Neural progenitor cell (in vitro differentiated cells): ENCODE results near the gene SSR2. TPM values are rescaled to one million over a fixed set of nuclear protein-coding genes. Genes with fewer than 3 reads are reported as not detected.

Experiments
- DNase-seq: peaks from one replicate; pipeline ENCODE4 v3.0.0-alpha.2; 2016; ENCODE audit warnings: low spot score
- H2AFZ ChIP-seq: fragments of 200-600 bp; sonication (generic); replicated peaks from 2 replicates; pipeline ENCODE4 v1.6.1; 2016; ENCODE audit warnings: antibody characterized with exemption
- H3F3A ChIP-seq: fragments of 200-600 bp; sonication (generic); 2 replicates; pipeline ENCODE4 v1.6.1; 2016; ENCODE audit warnings: antibody characterized with exemption, low read depth
- H3K27ac ChIP-seq: fragments of 200-600 bp; sonication (generic); 2 replicates; pipeline ENCODE4 v1.5.1; 2016; ENCODE audit warnings: mild to moderate bottlenecking
- H3K27me3 ChIP-seq: fragments of 200-600 bp; sonication (generic); 2 replicates; pipeline ENCODE4 v1.6.1; 2016; ENCODE audit warnings: mild to moderate bottlenecking, moderate library complexity
- H3K36me3 ChIP-seq: fragments of 200-600 bp; sonication (generic); 2 replicates; pipeline ENCODE4 v1.5.1; 2016
- H3K4me1 ChIP-seq: fragments of 200-600 bp; sonication (generic); 2 replicates; pipeline ENCODE4 v1.6.1; 2016; ENCODE audit warnings: mixed run types
- H3K4me2 ChIP-seq: fragments of 200-600 bp; sonication (generic); 2 replicates; pipeline ENCODE4 v1.6.1; 2016
- H3K4me3 ChIP-seq: fragments of 200-600 bp; sonication (generic); 2 replicates; pipeline ENCODE4 v1.5.1; 2016
- H3K79me2 ChIP-seq: fragments of 200-600 bp; sonication (generic); 2 replicates; pipeline ENCODE4 v1.6.1; 2016; ENCODE audit warnings: low read depth
- H3K9ac ChIP-seq: fragments of 200-600 bp; sonication (generic); 2 replicates; pipeline ENCODE4 v1.6.1; 2016
- H3K9me3 ChIP-seq: fragments of 200-600 bp; sonication (generic); 2 replicates; pipeline ENCODE4 v1.5.1; 2016; ENCODE audit warnings: low read depth
- H4K20me1 ChIP-seq: fragments of 200-600 bp; sonication (generic); 2 replicates; pipeline ENCODE4 v1.6.1; 2016; ENCODE audit warnings: low read depth
- H3K27ac Mint-ChIP-seq: 3 replicates; pipeline ENCODE4 v1.8.0; 2021; ENCODE audit warnings: mixed read lengths
- H3K27me3 Mint-ChIP-seq: 2 replicates; pipeline ENCODE4 v1.8.0; 2022; ENCODE audit warnings: low read depth, mild to moderate bottlenecking, inconsistent platforms, moderate library complexity, mixed read lengths; ENCODE audit not compliant: insufficient read depth
- H3K36me3 Mint-ChIP-seq: 3 replicates; pipeline ENCODE4 v1.8.0; 2021; ENCODE audit warnings: mixed read lengths
- H3K4me1 Mint-ChIP-seq: 3 replicates; pipeline ENCODE4 v1.8.0; 2021; ENCODE audit warnings: mixed read lengths
- H3K4me3 Mint-ChIP-seq: 3 replicates; pipeline ENCODE4 v1.8.0; 2021; ENCODE audit warnings: mild to moderate bottlenecking, moderate library complexity, mixed read lengths
- H3K9me3 Mint-ChIP-seq: 3 replicates; pipeline ENCODE4 v1.8.0; 2020; ENCODE audit warnings: mixed read lengths
- EZH2 ChIP-seq: fragments of 200-600 bp; sonication (generic); IDR thresholded peaks from 2 replicates; pipeline ENCODE4 v1.6.1; 2017; ENCODE audit warnings: antibody characterized with exemption, mild to moderate bottlenecking, moderate library complexity
- EZH2phosphoT487 ChIP-seq: fragments of 200-600 bp; sonication (generic); IDR thresholded peaks from 2 replicates; pipeline ENCODE4 v1.6.1; 2017; ENCODE audit warnings: antibody characterized with exemption
- total RNA-seq: library from RNA; depleted of rRNA; stranded (reverse); fragments of >200 nt; gene quantifications from 2 replicates; pipeline ENCODE4 v1.2.3, GENCODE V29; 2015; ENCODE audit warnings: low replicate concordance
- TF ChIP-seq, protein P1 (sequence below): fragments of 200-600 bp; sonication (generic); IDR thresholded peaks from 2 replicates; pipeline ENCODE4 v1.5.1; 2017; ENCODE audit warnings: antibody characterized with exemption, mild to moderate bottlenecking

SSR2 gene
- total RNA-seq, 1 donor from 2014 or later: 293 TPM

GRCh38 chr1:155967341-155968050 is 53.3 kb downstream of the SSR2 start:
- H2AFZ ChIP-seq: no peak overlapping the region
- H3K4me3 ChIP-seq: no peak overlapping the region
- H4K20me1 ChIP-seq: peaks cover 77% of the 10 kb centered on the region
- peak overlapping the region; percentile 64 for H3K4me2 ChIP-seq
- no peaks in the 10 kb centered on the region for H3K9me3 ChIP-seq
- H3K9ac ChIP-seq: no peak overlapping the region
- Mint-ChIP-seq H3K27me3 (peaks cover 10% of the 10 kb centered on the region), H3K36me3 (peaks cover 33% of the 10 kb centered on the region), H3K4me1 (peaks cover 50% of the 10 kb centered on the region), H3K9me3 (no peaks in the 10 kb centered on the region), H3K27ac (peak overlapping the region; percentile 70), H3K4me3 (peak overlapping the region; percentile 55)
- no peak for DNase-seq
- H3K79me2 ChIP-seq: peaks cover 69% of the 10 kb centered on the region
- peaks cover 46% of the 10 kb centered on the region for H3K4me1 ChIP-seq
- H3K27me3 ChIP-seq: no peaks in the 10 kb centered on the region
- H3K27ac ChIP-seq: peak overlapping the region; percentile 65
- H3K36me3 ChIP-seq: no peaks in the 10 kb centered on the region
- TF ChIP-seq EZH2phosphoT487 (no peak), EZH2 (no peak)
- TF ChIP-seq, protein P1, sequence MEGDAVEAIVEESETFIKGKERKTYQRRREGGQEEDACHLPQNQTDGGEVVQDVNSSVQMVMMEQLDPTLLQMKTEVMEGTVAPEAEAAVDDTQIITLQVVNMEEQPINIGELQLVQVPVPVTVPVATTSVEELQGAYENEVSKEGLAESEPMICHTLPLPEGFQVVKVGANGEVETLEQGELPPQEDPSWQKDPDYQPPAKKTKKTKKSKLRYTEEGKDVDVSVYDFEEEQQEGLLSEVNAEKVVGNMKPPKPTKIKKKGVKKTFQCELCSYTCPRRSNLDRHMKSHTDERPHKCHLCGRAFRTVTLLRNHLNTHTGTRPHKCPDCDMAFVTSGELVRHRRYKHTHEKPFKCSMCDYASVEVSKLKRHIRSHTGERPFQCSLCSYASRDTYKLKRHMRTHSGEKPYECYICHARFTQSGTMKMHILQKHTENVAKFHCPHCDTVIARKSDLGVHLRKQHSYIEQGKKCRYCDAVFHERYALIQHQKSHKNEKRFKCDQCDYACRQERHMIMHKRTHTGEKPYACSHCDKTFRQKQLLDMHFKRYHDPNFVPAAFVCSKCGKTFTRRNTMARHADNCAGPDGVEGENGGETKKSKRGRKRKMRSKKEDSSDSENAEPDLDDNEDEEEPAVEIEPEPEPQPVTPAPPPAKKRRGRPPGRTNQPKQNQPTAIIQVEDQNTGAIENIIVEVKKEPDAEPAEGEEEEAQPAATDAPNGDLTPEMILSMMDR: no peak
- no peaks in the 10 kb centered on the region for H3F3A ChIP-seq

GRCh38 chr1:155966750-155967149 is 54.0 kb downstream of the SSR2 start:
- no peak overlapping the region for H3K9ac ChIP-seq

GRCh38 chr1:155966135-155966534 is 54.6 kb downstream of the SSR2 start:
- Histone ChIP-seq H3K4me1 (peaks cover 40% of the 10 kb centered on the region), H3K9ac (no peak overlapping the region), H3K27ac (no peak overlapping the region), H3K4me3 (no peak overlapping the region), H3K36me3 (no peaks in the 10 kb centered on the region), H3K9me3 (no peaks in the 10 kb centered on the region), H3K27me3 (no peaks in the 10 kb centered on the region), H3F3A (no peaks in the 10 kb centered on the region), H2AFZ (no peak overlapping the region), H3K4me2 (no peak overlapping the region), H3K79me2 (peaks cover 55% of the 10 kb centered on the region), H4K20me1 (peaks cover 67% of the 10 kb centered on the region)
- Mint-ChIP-seq H3K9me3 (no peaks in the 10 kb centered on the region), H3K27me3 (peaks cover 6% of the 10 kb centered on the region), H3K4me1 (peaks cover 40% of the 10 kb centered on the region), H3K4me3 (no peak overlapping the region), H3K36me3 (peaks cover 38% of the 10 kb centered on the region), H3K27ac (no peak overlapping the region)
- no peak for TF ChIP-seq EZH2
- TF ChIP-seq, protein P1: peak; percentile 49
- peak; percentile 48 for DNase-seq

More at GRCh38 chr1:155966750-155967149, 54.0 kb downstream of the SSR2 start:
- Histone ChIP-seq H3K4me1 (peaks cover 41% of the 10 kb centered on the region), H3K36me3 (no peaks in the 10 kb centered on the region), H3K4me3 (no peak overlapping the region), H4K20me1 (peaks cover 73% of the 10 kb centered on the region), H2AFZ (no peak overlapping the region), H3K27ac (no peak overlapping the region), H3K27me3 (no peaks in the 10 kb centered on the region), H3K4me2 (no peak overlapping the region), H3F3A (no peaks in the 10 kb centered on the region), H3K79me2 (peaks cover 62% of the 10 kb centered on the region), H3K9me3 (no peaks in the 10 kb centered on the region)
- H3K27ac Mint-ChIP-seq: peak overlapping the region; percentile 91
- DNase-seq: no peak
- peaks cover 6% of the 10 kb centered on the region for H3K27me3 Mint-ChIP-seq
- peaks cover 36% of the 10 kb centered on the region for H3K36me3 Mint-ChIP-seq
- peaks cover 44% of the 10 kb centered on the region for H3K4me1 Mint-ChIP-seq
- peak overlapping the region; percentile 48 for H3K4me3 Mint-ChIP-seq
- H3K9me3 Mint-ChIP-seq: no peaks in the 10 kb centered on the region
- no peak for TF ChIP-seq EZH2phosphoT487
- TF ChIP-seq EZH2: no peak
- TF ChIP-seq, protein P1: no peak
